ENCODE results near the gene HNRNPL.
"Not testable (repeated sequence)": the region's sequence is repeated elsewhere in the genome, so short reads cannot be mapped to it uniquely, and the experiment has no call there.

HNRNPL gene

DNA sequence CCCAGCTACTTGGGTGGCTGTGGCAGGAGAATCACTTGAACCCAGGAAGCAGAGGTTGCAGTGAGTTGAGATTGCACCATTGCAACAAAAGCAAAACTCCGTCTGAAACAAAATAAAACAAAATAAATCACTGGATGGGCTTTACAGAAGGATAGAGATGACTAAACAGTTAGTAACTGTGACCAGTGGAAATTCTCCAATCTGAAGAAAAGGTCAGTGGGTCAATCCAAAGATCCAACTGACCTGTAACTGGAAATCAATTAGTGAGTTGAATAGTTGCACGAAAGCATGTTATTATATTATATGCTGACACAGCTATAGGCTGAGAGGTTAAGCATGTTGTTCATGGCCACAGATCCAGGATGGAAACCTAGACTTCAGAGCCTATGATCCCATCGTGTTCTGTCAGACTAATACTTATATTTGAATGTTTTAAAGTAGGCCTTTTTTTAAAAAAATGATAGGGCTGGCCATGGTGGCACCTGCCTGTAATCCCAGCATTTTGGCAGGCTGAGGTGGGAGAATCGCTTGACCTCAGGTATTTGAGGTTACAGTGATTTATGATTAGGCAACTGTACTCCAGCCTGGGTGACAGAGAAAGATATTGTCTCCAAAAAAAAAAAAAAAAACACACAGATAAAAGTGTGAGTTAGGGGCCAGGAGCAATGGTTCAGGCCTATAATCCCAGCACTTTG is 19.6 kb downstream of the HNRNPL start:
- no peak for DNase-seq (ENCODE audit: low read depth in 2 of 2)

DNA sequence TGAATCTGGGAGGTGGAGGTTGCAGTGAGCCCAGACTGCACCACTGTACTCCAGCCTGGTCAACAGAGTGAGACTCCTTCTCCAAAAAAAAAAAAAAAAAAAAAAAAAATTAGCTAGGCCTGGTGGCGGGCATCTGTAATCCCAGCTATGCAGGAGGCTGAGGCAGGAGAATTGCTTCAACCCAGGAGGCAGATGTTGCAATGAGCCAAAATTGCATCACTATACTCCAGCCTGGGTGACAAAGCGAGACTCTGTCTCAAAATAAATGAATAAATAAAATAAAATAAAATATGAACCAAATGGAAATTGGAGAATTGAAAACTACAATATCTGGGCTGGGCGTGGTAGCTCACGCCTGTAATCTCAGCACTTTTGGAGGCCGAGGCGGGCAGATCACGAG is 20.6 kb downstream of the HNRNPL start:
- DNase-seq (ENCODE audit: low read depth in 2 of 2) = not testable (repeated sequence)

DNA sequence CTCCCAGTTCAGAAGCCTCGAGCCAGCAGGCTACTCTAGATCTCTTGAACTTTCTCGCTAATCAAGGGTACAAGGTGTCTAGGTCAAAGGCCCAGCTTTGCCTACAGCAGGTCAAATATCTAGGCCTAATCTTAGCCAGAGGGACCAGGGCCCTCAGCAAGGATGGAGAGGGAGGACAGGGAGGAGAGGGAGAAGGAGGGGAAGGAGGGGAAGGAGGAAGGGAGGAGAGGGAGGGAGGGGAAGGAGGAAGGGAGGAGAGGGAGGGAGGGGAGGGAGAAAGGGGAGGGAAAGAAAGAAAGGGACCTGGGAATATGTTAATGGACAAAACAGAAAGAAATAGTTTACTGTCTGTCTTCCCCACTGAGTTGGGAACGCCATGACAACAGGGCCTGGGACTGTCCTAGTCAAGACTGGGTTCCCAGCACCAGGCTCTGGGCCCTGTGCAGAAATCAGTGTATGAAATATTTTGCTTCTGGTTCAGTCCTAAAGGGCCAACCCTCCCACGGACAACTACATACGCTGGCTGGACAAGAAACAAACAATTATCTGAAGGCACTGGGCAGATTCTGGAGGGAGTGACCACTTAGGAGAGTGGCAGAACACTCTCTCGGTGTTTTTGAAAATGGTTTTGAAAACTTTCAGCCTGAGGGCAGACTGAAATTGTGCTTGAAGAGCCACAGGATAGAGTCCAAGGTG is 22.8 kb downstream of the HNRNPL start:
- DNase-seq (ENCODE audit: low read depth in 2 of 2) = no peak

DNA sequence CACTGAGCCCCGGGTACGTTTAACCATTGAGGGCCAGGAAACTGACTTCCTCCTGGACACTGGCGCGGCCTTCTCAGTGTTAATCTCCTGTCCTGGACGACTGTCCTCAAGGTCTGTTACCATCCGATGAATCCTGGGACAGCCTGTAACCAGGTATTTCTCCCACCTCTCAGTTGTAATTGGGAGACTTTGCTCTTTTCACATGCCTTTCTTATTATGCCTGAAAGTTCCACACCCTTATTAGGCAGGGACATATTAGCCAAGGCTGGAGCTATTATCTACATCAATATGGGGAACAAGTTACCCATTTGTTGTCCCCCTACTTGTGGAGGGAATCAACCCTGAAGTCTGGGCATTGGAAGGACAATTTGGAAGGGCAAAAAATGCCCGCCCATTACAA is 23.9 kb downstream of the HNRNPL start:
- not testable (repeated sequence) for DNase-seq (ENCODE audit: low read depth in 2 of 2)

DNA sequence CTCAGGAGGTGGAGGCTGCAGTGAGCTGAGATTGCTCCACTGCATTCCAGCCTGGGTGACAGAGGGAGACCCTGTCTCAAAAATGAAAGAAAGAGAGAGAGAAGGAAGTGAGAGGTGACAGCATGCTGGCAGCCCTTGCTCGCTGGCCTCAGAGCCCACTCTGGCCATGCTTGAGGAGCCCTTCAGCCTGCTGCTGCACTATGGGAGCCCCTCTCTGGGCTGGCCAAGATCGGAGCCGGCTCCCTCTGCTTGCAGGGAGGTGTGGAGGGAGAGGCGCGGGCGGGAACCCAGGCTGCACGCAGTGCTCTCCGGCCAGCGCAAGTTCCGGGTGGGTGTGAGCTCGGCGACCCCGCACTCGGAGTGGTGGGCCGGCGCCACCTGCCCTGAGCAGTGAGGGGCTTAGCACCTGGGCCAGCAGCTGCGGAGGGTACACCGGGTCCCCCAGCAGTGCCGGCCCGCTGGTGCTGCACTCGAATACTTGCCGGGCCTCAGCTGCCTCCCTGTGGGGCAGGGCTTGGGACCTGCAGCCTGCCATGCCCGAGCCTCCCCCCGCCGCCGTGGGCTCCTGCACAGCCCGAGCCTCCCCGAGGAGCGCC is 28.5 kb downstream of the HNRNPL start:
- DNase-seq (ENCODE audit: low read depth in 2 of 2) = not testable (repeated sequence)

DNA sequence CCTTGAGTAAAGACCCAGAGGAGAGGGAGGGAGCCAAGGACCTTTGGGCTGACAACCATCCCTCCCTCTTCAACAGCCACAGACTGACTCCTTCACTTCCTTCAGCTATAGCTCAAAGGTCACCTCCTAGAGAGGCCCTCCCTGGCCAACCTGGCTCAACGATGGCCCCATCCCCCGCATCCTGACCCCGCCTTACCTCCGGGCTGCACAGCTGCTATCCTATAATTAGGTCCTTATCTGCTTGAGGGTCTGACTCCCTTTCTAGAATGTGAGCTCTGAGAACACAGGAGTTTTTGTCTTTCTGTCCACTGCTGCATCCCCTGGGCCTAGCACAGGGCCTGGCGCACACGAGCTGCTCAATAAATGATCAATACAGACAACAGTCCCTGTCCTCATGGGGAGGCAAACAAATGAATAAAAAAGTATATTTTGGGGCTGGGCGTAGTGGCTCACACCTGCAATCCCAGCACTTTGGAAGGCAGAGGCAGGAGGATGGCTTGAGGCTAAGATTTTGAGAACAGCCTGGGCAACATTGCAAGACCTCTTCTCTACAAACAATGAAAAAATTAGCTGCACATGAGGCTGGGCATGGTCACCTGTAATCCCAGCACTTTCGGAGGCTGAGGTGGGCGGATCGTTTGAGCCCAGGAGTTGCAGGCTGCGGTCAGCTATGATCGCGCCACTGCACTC is 30.4 kb downstream of the HNRNPL start:
- DNase-seq (ENCODE audit: low read depth in 2 of 2) = no peak

DNA sequence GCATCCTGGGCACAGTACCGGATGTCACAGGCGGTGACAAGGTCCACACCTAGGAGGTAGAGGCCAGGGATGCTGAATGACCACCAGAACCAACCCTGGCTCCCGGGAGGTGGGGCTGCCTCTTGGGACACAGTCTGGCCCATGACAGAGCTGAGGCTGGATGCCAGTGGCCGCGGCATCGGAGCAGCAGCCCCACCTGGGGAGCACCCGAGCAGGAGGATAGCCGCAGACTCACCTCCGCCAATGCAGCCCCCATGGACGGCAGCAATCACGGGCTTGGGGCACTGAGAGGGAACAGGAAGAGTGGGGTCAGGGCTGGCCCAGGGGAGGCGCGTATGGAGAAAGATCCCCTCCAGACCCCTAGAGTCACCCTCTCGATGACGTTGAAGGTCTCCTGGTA is 32.7 kb downstream of the HNRNPL start:
- no peak for DNase-seq (ENCODE audit: low read depth in 2 of 2)

DNA sequence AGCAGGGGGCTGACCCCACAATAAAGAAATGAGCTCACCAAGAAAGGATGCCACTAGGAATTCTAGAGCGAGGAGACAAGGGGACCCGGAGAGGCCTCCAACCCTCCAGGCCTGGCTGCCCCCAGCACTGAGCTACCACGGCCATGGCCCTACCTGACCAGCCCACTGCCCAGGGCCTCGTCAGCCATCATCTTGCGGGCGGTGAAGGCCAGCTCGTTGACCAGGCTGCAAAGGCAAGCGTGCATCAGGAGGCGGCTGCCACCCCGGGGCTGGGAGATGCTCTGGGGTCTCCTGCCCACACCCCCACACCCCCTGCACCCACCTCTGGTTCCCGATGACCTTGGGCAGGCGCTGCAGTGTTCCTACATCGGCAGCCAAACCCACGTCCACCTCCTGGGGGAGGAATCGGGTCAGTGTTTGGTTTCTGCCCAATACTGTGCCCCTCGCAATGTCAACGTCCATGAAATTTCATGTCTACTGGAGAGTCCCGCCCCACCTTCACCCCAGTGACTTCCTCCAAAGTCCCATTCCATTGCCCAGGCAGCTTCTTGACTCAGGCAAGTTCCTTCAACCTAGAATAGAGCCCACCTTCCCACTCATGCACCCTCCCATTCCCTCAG is 33.5 kb downstream of the HNRNPL start:
- no peak for DNase-seq (ENCODE audit: low read depth in 2 of 2)

DNA sequence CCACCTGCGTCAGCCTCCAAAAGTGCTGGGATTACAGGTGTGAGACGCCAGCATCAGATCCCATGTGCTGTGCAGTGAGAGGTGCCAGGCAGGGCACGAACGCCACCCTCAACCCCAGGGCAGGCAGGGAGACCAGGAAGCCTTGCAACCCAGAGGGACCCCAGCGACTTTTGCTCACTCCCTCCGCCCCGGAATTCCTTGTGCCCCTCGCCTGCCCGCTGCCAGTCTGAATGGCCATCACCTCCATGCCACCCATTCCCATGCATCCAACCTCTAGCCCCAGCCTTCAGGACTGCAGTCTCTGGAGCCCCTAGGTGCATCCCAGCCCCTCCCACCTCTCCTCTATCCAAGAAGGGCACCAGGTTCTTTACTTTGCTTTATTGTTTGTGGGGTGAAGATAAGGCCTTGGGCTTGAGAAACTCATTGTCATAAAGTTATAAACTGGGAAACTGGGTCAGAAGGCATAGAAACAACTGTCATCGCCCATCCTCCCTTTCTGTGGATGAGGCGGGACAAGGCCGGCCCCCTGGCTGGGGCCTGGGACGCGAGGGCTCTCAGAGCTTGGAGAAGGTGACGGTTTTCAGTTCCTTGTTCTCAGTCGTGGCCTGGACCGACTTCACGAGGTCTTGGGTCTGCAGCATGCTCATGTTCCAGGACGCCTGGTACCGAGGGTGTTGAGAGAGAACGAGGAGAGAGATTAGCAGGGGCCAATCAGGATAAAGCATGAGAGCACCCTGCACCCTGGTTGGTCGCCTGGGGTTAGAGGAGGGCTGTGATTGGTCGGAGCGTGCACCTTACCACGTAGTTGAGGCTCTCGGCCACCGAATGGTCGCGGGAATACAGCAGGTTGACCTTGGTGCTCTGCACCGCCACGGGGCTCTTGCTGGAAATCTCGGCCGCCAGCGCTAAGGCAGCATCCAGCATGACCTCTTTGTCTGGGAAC is 34.5 kb downstream of the HNRNPL start:
- DNase-seq (ENCODE audit: low read depth in 2 of 2) = no peak

DNA sequence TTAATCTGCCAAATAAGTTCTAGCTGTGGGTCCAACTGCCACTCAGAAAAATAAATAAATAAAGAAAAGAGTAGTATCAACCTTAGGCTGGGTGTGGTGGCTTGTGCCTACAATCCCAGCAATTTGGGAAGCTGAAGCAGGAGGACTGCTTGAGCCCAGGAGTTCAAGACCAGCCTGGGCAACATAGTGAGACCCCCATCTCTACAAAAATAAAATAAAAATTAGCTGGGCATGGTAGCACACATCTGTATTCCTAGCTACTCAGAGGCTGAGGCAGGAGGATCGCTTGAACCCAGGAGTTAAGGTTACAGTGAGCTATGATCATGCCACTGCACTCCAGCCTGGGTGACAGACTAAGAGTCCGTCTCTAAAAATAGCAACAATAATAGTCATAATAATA is 35.9 kb downstream of the HNRNPL start:
- not testable (repeated sequence) for DNase-seq (ENCODE audit: low read depth in 2 of 2)

DNA sequence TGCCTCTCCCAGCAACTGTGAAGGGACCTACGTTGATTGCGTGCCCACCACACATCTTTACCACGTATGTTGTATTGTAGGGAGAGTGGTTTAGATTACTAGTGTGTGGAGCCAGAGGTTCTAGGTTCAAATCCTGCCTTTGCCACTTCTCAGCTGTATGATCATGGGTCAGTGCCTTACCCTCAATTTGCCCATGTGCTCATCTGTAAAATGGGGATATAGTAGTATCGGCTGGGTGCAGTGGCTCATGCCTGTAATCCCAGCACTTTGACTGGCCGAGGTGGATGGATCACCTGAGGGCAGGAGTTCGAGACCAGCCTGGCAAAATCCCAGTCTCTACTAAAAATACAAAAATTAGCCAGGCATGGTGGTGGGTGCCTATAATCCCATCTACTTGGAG is 36.5 kb downstream of the HNRNPL start:
- DNase-seq (ENCODE audit: low read depth in 2 of 2) = no peak

DNA sequence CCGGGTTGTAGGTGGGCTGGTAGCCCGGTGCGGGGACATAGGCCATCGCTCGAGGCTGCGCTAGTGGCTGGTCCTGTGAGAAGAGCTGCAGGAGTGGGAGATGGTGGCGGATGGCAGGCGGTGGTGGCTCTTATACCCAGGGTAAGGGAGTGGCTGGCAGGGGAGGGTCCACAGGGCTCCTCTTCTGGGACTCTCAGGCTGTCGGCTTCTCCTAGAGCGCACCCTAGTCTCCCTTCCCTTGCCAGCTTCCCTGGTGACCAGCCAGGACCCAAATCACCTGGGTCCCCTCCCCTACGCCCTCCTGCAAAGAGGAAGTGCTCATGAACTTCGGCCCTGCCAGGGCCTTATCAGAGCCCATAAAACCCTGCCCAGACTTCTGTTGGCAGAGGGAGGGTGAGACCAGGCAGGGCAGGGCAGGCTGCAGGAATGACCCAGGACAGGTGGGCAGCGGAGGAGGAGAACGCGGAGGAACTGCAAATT is 36.9 kb downstream of the HNRNPL start, which contains the start of gene LGALS4:
LGALS4 (minus strand) TSS at position 105 of the 480 bp plus-strand sequence; CDS start at position 46, 59 bp downstream.
- no peak for DNase-seq (ENCODE audit: low read depth in 2 of 2)

DNA sequence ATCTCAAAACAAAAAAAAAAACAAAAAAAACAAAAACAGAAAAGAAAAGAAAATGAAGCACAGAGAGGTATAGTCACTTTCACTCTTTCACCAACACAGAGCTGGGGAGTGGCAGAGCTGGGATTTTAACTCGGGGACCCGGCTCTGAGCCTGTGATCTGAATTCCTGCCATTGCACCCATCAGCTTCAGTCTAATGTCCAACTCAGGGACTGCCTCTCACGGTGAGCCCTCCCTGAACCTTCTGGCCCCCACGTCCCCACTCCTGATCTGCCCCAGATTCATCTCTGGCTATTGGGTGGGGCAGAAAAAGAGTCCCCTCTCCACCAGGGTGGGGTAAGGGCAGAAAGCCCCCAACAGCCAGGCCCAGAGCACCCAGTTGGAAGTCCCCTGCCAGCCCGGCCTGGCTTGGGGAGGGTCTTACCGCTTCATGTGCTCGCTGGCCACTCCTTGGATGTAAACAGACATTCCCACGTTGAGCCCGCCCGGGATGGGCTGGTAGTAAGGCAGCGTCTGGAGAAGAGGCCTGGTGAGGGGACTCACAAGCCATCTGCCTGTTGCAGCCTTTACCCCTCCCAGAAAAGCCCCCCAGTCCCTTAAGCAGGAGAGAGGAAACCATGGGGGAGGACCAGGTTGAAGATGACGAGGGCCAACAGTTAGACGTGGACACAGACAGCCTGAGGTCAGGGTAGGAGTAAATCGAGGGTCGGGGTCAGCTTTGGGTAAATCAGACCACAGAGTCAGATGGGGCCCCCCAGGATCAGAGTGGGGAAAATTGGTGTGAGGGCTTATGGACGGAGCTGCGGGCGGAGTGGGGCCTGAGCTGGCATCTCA is 37.6 kb downstream of the HNRNPL start:
- DNase-seq (ENCODE audit: low read depth in 2 of 2) = no peak

DNA sequence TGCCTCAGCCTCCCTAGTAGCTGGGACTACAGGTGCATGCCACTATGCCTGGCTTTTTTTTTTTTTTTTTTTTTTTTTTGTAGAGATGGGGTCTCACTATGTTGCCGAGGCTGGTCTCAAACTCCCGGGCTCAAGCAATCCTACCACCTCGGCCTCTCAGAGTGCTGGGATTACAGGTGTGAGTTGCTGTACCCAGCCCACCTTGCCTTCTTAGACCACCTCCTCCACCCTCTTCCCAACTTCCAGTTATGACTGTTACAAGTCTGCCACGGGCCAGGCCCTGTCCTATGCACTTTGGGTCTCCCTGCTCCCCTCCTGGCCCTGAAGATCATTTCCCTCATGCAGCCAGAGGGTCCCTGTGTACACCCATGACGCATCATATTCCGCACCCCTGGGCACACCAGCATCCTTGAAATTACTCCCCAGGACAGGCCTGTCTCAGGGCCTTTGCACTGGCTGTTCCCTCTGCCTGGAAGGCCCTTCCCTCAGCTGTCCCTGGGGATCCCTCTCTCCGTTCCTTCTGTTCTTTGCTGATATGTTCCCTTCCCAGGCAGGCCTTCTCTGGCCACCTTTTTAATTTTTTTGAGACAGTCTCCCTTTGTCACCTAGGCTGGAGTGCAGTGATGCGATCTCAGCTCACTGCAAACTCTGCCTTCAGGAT is 40.1 kb downstream of the HNRNPL start:
- no peak for DNase-seq (ENCODE audit: low read depth in 2 of 2)

DNA sequence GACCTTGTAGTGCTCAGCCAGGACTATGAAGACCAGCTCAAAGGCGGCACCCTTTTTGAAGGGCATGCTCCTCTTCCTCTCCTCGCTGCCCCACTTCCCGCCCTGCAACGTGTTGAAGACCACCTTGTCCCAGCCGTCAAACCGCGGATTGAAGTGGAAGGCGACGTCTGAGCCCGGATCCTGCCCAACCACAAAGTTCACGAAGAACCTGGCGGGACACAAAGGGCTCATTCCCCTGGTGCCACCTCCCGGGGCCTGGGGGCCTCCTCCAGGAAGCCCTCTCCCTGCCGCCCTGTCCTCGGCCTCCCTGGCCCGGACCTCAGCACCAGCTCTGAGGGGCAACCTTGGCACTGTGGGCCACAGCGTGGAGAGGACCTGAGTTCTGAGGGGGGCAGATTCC is 41.0 kb downstream of the HNRNPL start:
- no peak for DNase-seq (ENCODE audit: low read depth in 2 of 2)

DNA sequence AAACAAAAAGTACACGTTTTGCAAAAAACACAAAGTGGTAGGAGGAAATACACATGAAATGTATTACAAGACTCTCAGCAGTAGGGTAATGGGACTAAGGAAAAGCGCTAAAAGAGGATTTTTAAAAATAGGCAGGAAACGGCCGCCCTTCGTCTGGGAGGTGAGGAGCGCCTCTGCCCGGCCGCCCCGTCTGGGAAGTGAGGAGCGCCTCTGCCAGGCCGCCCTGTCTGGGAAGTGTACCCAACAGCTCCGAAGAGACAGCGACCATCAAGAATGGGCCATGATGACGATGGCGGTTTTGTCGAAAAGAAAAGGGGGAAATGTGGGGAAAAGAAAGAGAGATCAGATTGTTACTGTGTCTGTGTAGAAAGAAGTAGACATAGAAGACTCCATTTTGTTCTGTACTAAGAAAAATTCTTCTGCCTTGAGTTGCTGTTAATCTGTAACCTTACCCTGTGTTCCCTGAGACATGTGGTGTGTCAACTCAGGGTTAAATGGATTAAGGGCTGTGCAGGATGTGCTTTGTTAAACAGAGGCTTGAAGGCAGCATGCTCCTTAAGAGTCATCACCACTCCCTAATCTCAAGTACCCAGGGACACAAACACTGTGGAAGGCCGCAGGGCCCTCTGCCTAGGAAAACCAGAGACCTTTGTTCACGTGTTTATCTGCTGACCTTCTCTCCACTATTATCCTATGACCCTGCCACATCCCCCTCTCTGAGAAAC is 42.2 kb downstream of the HNRNPL start:
- not testable (repeated sequence) for DNase-seq (ENCODE audit: low read depth in 2 of 2)

DNA sequence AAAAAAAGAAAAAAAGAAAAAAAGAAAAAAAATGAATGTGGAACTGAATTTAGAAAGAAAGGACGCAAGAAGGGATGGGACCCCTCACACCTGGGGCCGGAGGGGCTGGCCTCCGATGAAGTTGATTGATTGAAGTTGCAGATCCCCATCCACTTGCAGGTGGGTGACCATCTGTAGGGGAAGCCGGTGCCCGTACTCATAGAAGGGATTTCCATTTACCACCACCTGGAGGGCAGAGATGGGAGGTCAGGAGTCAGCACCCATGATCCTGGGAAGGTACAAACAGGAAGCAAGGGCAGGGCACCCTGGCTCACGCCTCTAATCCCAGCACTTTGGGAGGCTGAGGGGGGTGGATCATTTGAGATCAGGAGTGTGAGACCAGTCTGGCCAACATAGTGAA is 43.4 kb downstream of the HNRNPL start:
- DNase-seq (ENCODE audit: low read depth in 2 of 2) = no peak

DNA sequence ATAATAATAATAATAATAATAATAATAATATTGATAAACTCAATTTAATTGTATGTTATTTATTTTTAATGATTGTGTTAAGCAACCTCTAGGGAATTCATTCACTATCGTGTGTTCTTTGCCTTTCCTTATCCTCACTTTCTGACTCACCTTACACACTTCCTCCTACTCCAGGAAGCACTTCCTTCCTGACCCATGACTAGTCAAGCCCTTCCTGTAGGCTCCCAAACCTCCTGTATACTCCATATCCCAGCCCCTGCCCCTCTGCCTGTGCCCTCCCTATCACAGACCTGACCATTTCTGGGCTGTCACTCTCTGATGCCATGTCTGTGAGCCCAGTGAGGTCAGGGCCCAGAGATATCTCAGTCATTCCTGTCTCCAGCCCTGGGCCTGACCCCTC is 44.6 kb downstream of the HNRNPL start:
- no peak for DNase-seq (ENCODE audit: low read depth in 2 of 2)

DNA sequence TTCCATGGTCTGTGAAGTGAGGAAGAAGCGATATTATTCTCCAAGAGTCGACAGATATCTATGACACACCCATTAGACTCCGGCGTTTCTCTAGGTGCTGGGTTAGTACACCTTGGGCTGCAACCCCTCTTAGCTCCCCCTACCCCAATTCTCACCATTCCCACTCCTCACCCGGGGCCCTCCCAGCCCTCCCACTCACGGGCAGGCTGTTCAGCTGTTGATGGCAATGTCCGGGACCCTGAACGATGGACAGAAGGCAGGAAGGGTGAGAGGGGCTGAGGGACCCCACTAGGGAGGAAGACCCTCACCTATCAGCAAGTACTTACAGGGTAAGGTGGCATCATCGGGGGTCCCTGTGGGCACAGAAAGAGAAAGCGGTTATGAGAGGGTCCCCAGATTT is 46.2 kb downstream of the HNRNPL start:
- DNase-seq (ENCODE audit: low read depth in 2 of 2) = no peak
